Endometrium (tissue), 2 donors: ENCODE data around the gene TOPBP1.
"Not testable (repeated sequence)": the region's sequence is repeated elsewhere in the genome, so short reads cannot be mapped to it uniquely, and the experiment has no call there.

Experiments used
- FAIRE-seq: peaks from 2 replicates; lab custom pipeline; 2012; peaks lifted over from hg19 to GRCh38; lab: Jason Lieb, UNC
- donor health status: control.
- donor health status: control.

Gene TOPBP1

DNA sequence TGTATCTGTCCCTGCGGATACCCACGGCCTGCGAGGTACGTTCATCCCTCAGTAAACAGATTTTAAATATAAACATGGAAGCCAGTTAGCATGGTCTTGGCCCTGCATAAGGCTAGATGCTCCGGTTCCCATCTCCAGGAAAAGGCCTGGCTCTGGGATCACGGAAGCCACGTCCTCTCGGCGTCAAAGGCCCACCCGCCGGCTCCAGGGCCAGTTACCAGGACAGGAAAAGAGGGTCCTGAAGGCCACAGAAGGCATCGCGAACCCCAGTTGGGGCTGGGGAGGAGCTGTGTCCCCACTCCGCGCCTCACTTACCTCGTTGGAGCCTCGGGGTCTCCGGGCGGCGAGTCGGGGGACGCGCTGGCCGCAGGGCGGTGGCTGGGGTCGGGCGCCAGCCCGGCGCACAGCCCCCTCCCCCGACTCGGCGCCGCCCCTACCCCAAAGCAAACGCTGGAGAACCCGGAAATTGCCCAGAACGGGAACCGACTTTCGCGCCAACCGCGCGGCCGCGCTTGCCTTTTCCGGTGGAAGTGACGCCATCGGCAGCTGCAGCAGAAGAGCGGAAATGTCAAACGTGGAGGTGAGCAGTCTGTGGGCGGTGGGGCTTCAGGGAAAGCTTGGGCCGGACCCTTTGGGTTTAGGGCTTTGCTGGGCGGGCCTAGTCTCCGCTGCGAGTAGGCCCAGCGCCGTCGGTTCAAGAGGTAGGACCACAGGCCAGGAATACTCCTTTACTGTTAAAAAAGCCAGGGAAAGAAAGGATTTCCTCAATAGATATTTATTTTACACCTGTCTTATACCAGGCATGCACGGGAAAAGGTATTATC is at the start of gene TOPBP1:
TSS of gene TOPBP1 (minus strand) at position 488 of the 824 bp plus-strand sequence. CDS start 814 bp downstream, outside the sequence.
- no peak for FAIRE-seq

DNA sequence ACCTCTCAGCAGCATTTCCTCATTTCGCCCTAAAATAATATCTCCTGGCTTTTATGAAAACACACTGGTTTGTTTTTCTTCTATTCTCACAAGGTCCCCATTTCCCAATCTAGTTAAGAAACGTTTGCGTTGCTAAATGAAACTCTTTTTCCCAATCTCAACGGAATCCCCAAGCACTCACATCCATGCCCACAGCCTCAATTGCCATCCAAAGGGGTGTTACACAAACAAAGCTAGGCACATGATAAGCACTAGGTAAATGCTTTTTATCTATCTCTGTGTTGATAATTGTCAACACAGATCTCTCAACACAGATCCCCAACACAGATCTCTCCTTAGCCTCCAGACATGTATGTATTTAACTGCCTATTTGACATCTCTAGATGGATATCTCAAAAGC is 49.3 kb upstream of the TOPBP1 start:
- FAIRE-seq = no peak

DNA sequence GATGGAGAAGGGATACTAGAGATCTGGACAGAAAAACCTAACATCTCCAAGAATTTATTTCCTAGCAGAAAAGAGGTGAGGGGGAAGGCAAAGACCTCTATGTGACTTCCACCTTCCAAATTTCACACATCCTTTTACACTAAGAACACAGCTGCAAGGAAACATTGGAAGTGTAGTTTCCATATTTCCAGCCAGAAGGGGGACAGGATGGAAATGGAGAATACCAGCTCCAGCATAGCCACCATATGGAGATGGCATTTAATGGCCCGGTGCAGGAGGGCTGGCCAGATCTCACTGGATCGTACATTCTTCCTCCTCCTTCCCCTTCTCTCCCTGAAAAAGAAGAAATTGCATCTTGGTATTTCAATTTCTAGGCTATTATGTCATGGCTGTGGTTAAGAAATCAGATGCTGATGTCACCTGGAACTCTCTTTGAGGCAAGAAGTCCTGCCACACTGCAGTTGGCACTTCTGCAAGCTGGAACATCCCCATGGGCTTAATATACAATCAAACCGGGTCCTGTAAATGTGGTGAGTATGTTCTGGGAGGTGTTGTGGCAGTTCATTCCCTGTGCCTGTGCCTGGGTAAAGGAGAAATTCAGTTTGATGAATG is 47.5 kb upstream of the TOPBP1 start:
- no peak for FAIRE-seq

DNA sequence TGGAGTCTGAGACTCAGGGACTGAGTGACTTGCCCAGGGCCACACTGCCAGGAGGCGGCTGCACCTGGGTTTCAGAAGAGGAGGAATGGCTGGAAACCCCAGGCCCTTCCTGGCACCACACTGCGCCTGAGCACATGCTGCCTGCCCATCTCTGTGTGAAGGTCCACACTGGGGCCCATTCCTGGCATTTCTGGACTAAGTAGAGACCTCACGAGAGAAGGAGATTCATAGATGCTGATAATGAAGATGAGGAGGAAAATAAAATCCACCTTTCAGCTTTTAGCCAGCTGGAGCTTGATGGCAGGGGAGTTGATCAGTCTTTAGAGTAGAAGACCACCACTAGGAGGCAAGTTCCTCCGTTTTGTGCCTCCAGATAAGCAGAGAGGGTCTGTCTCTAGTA is 44.3 kb upstream of the TOPBP1 start:
- no peak for FAIRE-seq

DNA sequence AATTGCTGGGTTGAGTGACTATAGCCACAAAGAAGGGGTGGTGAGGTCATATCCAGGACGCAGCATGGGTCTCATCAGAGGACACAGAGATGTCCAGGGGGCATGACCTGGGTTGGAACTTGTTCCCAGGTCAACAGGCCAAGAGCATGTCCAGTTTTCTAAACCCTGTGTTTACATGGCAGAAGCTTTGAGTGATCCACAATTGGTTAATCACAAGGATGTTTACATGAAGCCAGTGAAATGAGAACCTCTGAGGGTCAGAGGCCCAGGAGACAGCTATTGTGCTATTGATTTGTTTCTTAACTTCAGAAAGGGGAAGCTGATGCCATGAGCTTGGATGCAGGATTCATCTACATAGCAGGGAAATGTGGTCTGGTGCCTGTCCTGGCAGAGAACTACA is 42.2 kb upstream of the TOPBP1 start:
- no peak for FAIRE-seq

DNA sequence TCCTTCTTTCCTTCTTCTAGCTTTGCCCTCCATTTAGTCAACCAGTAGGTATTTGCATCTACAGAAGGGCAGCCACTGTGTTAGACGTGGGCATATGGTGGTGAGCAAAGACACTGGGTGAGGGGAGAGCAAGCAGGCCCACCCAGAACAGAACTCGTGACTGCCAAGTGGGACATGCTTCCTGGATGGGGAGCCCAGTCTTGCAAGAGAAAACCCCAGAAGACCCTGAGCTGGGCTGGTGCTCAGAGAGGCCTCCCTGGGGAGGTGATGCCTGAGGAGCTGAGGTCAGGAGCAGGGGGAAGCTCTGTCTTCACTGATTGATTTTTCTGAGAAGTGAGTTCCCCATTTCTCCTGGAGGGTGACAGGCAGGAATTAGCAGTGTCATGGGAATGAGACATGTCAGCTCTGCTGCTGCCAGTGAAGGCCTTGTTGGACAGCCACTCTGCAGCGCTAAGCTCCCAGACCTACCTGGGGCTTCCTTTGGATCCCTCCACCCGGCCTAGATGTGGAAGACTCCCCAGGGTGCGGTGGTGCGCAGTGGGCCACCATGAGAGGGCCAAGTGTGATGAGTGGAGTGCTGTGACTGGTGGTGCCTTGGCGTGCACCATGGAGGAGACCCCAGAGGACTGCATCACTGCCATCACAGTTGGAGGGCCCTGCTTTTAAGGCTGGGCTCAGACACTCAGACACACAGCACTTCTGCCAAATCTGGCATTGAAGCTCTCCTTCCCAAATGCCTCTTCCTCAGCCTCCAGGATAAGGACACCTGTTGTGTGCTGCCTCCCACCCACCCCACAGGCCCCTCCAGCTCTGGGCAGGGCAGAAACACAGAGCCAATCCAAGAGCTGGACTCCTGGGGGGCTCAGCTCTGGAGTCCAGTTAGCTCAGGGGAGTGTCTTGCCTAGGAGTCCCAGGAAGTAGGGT is 40.0 kb upstream of the TOPBP1 start:
- FAIRE-seq = no peak

DNA sequence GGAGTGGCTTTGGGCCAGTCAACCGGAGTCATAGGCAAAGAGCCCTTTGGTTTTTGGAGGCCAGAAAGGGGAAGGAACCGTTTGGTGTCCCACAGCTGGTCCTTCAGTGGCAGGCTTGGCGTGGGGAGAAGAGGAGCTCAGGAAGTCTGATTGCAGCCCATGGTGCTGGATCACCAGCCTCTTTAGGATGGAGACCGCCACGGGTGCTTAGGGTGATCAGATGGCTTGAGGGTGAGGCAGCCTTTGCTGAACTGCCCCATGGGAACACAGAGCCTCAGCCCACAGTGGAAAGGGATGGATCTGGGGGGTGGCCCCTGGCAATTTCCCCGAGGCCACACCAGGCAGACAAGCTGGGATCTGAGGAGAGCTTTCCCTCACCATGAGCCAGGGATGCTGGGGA is 38.6 kb upstream of the TOPBP1 start:
- FAIRE-seq = no peak

DNA sequence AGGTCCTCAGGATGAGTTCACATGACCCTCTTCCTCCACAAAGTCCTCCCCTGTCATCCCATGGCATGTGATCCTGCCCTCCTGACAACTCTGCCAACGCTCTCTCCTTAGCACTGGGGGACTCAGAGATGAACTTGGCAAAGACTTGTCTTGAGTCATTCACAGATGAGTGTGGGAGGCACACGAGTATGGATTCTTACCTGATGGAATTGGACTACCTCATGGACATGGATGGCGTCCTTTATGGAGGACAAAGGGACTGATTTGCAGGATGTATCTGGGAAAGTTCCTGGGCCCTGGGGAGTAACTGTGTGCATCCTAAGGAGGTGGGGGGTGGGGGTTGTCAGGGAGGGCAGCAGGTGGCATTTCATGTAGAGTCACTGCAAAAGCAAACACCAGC is 38.2 kb upstream of the TOPBP1 start:
- FAIRE-seq = no peak

DNA sequence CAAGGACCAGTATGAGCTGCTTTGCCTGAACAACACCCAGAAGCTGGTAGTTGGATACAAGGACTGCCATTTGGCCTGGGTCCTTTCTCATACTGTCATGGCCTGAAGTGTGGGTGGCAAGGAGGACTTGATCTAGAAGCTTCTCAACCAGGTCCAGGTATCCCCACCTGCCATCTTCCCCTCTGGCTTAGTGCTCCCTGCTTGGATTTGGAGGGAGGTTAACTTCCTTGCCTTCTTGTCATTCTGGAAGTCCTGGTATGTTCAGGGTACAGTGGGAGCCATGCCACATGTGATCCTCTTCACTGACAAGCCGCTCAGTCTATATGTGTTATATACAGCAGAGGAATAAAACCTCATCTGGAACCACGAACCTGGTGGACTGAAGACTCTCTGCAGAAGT is 37.7 kb upstream of the TOPBP1 start:
- FAIRE-seq = no peak

DNA sequence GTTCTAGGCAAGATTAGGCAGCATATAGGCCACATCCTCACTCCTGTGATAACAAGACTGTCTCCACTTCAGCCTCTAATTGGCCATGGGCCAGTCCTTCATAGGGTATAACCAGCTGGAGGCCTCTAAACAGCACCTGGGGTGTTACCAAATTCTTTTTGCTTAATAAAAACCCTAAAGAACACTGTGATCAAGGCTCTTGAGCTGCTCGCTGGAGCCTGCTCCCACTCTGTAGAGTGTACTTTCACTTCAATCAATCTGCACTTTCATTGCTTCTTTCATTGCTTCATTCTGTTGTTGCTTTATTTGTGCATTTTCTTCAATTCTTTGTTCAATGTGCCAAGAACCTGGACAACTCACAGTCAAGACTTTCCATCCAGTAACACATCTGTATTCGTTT is 36.2 kb upstream of the TOPBP1 start:
- no peak for FAIRE-seq

DNA sequence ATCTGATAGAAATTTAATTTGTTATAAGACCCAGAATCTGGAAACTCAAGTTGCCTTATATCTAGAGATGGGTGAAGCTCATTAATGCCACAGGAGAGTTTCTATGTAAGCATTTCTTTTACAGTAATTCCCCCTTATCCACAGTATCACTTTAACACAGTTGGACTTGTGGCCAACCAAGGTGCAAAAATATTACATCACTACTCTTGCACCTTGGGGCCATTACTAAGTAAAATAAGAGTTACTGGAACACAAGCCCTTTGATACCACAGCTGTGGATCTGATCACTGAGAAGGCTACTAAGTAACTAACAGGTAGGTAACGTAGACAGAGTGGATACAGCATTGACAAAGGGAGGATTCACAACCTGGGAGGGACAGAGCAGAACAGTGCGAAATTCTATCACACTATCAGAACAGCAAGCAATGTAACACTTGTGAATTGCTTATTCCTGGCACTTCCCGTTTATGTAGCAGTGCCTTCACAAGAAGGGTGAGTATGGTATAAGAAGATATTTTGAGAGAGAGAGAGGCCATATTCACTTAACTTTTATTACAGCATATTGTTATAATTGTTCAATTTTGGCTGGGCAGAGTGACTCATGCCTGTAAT is 33.9 kb upstream of the TOPBP1 start:
- FAIRE-seq = no peak

DNA sequence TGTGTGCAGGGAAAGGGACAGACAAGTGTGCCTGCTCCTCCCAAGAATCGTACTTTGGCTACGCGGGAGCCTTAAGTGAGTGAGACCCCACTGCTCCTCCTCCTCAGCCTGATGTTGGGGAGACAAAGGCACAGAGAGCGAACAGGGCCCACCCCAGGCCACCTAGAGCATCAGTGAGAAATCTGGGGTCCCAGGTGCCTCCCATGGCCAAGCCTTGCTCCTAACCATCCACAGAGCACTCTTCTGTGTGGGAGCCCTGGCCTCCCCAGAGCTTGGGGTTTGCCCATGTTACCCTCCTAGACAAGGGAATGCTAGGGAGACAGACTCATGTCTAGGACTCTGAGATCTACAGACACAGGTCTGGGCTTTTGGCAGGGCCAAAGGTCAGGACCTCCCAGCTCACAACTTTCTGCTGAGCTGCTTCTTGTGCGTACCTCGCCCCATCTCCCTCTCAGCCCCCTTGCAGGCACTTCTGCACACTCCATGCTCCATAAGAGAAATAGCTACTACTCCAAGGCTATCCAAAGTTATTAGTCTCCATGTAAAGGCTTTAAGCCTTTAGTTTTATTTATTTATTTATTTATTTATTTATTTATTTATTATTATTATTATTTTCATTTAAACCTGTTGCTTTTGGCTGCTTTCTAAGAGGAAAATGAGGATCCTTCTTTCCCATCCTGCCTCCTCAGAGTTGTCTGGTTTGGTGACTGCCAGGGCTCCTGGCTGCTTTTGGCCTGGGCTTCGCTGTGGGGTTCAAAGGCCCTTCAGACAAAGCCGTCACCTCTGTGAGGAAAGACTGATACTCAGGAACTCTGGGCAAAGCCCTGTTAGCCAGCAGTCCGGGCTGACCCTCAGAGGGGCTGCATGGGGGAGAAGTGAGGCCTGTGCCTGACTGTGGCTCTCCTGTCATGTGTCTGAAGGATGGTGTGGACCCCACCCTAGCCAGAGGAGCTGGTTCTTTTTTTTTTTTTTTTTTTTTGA is 32.8 kb upstream of the TOPBP1 start:
- no peak for FAIRE-seq

DNA sequence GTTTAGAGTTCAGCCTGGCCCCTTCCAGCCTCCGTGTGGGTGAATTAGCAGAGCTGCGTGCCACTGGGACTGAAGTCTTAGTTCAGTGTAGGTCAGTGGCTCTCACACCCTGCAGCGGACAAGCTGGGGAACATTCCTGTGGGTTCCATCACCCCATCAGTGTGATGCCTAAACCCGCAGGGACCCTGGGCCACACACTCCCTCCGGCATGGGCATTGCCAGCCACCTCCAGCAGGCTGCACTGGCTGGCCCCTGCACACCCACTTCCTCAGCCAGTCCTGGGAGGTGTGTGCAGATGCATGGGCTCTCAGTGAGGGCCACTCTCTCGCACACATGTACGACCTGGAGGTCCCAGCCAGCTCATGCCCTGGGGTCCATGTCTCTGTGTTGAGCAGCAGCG is 32.1 kb upstream of the TOPBP1 start:
- FAIRE-seq = no peak

DNA sequence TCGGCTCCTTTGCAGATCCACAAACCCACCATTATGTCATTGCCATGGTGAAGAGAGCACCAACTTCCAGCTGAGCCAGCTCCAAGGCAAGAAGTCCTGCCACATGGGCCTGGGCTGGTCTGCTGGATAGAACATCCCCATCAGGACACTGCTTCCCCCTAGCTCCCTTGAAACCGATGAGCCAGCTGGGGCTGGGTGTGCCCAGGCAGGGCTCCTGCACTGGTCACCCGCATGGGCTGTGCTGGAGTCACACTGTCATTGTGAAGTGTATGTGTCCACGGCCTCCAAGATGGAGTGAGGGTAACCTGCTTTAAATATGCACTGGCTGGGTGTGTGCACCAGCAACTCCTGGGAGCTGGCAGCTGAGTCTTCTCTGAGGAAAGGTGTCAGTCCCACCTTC is 31.0 kb upstream of the TOPBP1 start:
- FAIRE-seq = no peak

DNA sequence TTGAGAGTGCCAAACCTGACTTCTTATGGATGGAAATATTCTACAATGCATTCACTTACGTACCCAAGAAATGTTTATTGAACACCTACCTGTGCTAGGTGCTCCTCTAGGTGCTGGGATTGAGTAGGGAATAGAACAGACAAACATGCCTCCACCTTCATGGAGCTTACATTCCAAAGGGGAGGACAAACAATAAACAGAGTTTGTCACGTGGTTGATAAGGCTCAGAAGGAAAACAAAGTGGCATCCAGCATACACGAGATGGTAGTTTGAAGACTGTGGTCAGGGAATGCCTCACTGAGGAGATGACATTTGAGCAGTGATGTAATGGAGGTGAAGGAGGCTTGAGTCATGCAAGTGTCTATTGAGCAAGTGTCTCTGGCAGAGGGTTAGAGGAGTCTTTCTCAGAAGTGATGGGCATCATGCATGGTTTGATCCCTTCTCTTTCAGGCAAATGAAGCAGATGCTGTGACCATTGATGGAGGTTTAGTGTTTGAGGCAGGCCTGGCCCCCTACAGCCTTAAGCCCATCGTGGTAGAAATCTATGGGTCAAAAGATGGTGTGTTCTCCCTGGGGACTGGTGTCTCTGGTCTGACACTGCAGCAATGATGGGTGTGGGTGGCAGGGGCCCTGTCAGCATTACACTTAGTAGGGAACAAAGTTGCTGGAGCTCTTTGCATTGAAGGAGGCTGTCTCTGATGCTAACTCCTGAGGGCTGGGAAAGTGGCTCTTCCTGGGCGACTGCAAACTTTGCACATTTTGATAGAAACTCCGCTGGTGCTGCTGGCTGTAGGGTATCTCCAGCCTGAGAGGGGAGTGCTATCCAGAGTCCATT is 29.7 kb upstream of the TOPBP1 start:
- no peak for FAIRE-seq

DNA sequence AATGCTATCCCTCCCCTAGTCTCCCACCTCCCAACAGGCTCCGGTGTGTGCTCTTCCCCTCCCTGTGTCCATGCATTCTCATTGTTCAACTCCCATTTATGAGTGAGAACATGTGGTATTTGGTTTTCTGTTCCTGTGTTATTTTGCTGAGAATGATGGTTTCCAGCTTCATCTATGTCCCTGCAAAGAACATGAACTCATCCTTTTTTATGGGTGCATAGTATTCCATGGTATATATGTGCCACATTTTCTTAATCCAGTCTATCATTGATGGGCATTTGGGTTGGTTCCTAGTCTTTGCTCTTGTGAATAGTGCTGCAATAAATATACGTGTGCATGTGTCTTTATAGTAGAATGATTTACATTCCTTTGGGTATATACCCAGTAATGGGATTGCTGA is 16.3 kb upstream of the TOPBP1 start:
- FAIRE-seq = not testable (repeated sequence)

DNA sequence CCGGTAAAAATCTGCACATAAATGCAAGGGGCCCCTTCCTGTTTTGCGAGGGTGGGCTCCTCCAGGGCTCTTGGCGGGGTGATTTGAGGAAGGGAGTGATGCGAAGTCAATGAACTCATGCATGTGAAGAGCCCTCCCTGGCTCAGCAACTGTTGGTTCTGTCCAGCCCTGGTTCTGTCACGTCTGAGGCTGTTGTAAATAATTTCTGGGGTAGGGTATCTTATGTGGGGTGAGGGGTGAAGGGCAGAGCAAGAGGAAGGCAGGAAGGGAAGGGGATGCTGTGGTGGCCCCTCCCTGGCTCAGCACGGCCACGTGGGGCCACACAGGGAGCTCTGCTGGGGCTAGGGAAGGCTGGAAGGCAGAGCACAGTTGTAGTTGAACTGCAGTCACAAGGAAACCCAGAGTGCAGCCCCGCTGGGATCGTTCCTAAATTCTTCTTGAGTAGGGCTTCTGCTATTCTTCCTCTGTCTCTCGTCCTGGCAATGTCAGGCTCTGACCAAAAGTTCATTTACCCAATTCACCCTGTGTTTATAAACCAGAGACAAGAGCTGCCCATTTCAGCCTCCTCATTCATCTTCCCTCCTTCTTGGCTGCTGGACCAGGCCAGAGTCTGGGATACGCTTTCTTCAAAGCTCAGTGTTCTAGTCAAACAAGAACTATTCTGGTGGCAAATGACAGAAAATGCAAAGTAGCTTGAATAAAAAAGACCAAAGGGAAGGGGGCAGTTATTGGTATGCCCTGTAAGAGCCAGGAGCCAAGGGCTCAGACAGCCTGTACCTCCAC is 14.8 kb upstream of the TOPBP1 start:
- no peak for FAIRE-seq

DNA sequence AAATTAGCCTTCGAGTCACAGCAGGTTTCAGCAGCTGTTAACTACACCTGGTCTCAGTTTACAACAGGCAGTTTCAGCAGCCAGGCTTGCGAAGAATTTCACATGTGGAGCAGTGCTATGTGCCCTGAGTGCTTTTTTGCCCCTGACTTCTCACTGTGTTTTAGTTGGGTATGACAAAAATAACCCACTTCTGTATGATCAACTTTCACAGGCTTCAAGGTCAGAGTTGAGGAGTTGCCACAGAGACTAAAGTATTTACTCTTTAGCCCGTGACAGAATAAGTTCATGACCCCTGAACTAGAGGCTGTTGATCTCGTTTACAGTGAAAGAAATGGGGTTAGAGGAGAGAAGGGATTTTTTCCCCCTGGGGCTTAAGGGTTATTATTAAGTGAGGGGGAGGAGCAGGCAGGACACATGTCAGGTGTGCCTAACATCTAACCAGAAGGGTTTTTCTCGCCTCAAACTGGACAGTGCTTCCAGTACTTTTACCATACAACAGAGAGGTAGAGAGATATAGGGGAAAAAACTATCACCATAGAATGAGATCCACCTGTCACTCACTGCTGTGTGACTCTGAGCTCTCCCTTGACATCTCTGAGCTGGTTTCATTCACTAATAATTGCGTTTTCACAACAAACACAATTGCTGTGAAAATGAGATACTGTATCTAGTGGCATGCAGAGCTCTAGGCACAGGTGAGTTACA is 14.0 kb upstream of the TOPBP1 start:
- FAIRE-seq = no peak
